Neutrophil (primary cell): ENCODE data around the gene CSRP1.

ENCODE experiments used
- H3K27ac ChIP-seq: fragments of 200-600 bp; sonication (generic); 2 replicates; pipeline ENCODE4 v1.5.1; 2016; ENCODE audit warnings: mild to moderate bottlenecking, moderate library complexity
- H3K27me3 ChIP-seq: fragments of 200-600 bp; sonication (generic); 2 replicates; pipeline ENCODE4 v1.6.0; 2016; ENCODE audit warnings: mild to moderate bottlenecking
- H3K36me3 ChIP-seq: fragments of 200-600 bp; sonication (generic); 2 replicates; pipeline ENCODE4 v1.5.1; 2017
- H3K4me1 ChIP-seq, 2 experiments: fragments of 200-600 bp in 1 of 2; sonication (generic) in 1 of 2; 1 replicate in 1 of 2; 2 replicates in 1 of 2; pipeline versions ENCODE4 v1.5.1 to v1.6.1; 2013 to 2016; ENCODE audit warnings: low read depth in 1 of 2, low read length in 1 of 2, mild to moderate bottlenecking in 1 of 2, moderate library complexity in 1 of 2; ENCODE audit not compliant: control insufficient read depth in 1 of 2, insufficient read depth in 1 of 2
- H3K4me3 ChIP-seq, 2 experiments: fragments of 200-600 bp in 1 of 2; sonication (generic) in 1 of 2; 1 replicate in 1 of 2; 2 replicates in 1 of 2; pipeline ENCODE4 v1.5.1; 2013 to 2016; ENCODE audit warnings: low read depth in 1 of 2, low read length in 1 of 2, mild to moderate bottlenecking in 1 of 2, moderate library complexity in 1 of 2
- H3K9me3 ChIP-seq: fragments of 200-600 bp; sonication (generic); 2 replicates; pipeline ENCODE4 v1.5.1; 2016
- TF ChIP-seq, protein P1 (sequence below): fragments of 200-600 bp; sonication (generic); IDR thresholded peaks from 2 replicates; pipeline ENCODE4 v1.5.1; 2016; ENCODE audit warnings: antibody characterized with exemption

The CSRP1 gene

DNA sequence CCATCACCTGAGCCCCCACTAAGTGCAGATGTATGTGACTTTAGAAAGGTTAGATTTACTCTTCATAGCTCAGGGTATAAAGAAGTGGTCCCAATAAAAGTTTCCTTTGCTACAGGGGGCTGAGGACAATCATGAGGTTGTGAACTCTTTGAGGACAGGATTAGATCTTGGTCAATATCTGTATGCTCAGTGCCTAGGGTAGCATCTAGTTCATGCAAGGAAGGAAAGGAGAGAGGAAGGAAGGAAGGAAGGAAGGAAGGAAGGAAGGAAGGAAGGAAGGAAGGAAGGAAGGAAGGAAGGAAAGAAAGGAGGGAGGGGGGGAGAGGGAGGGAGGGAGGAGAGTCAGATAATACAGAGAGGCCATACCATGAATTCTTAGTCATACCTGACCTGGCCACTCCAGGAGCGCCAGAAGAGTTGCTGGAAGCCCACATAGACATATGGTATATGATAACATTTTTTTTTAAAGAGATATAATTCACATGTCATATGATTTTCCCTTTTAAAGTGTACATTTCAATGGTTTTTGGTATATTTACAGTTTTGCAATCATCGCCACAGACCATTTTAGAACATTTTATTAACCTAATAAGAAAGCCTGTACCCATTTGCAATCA, 9.7 kb upstream of the CSRP1 start:
- TF ChIP-seq, protein P1, sequence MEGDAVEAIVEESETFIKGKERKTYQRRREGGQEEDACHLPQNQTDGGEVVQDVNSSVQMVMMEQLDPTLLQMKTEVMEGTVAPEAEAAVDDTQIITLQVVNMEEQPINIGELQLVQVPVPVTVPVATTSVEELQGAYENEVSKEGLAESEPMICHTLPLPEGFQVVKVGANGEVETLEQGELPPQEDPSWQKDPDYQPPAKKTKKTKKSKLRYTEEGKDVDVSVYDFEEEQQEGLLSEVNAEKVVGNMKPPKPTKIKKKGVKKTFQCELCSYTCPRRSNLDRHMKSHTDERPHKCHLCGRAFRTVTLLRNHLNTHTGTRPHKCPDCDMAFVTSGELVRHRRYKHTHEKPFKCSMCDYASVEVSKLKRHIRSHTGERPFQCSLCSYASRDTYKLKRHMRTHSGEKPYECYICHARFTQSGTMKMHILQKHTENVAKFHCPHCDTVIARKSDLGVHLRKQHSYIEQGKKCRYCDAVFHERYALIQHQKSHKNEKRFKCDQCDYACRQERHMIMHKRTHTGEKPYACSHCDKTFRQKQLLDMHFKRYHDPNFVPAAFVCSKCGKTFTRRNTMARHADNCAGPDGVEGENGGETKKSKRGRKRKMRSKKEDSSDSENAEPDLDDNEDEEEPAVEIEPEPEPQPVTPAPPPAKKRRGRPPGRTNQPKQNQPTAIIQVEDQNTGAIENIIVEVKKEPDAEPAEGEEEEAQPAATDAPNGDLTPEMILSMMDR, result no peak
- Histone ChIP-seq H3K4me3 (no peak overlapping the region), H3K36me3 (no peaks in the 10 kb centered on the region), H3K27ac (no peak overlapping the region), H3K4me1 (peaks cover 29 to 42% of the 10 kb centered on the region in 2 experiments), H3K27me3 (no peaks in the 10 kb centered on the region), H3K9me3 (no peaks in the 10 kb centered on the region)

DNA sequence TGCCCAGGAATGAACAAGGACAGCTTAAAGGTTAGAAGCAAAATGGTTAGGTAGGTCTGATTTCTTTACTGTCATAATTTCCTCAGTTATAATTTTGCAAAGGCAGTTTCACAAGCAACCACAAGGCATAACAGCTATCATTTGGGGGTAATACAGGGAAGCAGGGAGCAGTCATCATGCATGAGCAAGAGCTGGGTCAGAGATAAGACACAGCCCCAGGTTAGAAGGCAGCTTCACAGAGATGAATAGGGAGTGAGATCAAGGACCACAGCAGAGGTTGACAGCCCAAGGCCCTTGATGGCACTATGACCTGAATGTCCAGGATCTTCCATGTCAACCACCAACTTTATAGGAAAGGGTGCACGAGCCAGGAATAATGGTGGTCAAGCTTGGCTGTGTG, 9.0 kb upstream of the CSRP1 start:
- Histone ChIP-seq H3K9me3 (no peaks in the 10 kb centered on the region), H3K4me1 (peaks cover 33 to 50% of the 10 kb centered on the region in 2 experiments), H3K4me3 (no peak overlapping the region), H3K36me3 (no peaks in the 10 kb centered on the region), H3K27me3 (no peaks in the 10 kb centered on the region), H3K27ac (no peak overlapping the region)
- TF ChIP-seq, protein P1, result no peak

DNA sequence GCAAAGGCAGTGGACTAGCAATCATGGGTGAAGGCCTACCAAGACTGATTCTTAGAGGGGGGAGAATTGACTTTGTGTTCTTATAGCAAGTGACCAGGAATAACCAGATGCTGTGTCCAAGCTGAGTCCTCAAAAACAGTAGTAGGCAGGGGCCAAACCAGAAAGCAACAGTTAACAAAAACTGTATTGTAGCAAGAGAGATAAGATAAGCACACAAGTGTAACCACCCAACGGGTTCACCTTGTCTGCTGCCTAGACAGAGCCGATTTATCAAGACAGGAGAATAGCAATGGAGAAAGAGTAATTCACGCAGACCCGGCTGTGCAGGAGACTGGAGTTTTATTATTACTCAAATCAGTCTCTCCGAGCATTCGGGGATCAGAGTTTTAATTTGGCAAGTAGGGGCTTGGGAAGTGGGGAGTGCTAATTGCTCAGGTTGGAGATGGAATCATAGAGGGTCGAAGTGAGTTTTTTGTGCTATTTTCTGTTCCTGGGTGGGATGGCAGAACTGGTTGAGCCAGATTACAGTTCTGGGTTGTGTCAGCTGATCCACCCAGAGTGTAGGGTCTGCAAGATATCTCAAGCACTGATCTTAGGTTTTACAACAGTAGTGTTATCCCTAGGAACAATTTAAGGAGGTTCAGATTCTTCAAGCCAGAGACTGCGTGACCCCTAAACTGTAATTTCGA, 8.3 kb upstream of the CSRP1 start:
- Histone ChIP-seq H3K4me3 (no peak overlapping the region), H3K36me3 (no peaks in the 10 kb centered on the region), H3K27ac (no peak overlapping the region), H3K9me3 (no peaks in the 10 kb centered on the region), H3K4me1 (peaks cover 33 to 50% of the 10 kb centered on the region in 2 experiments), H3K27me3 (no peaks in the 10 kb centered on the region)
- TF ChIP-seq, protein P1, result no peak

DNA sequence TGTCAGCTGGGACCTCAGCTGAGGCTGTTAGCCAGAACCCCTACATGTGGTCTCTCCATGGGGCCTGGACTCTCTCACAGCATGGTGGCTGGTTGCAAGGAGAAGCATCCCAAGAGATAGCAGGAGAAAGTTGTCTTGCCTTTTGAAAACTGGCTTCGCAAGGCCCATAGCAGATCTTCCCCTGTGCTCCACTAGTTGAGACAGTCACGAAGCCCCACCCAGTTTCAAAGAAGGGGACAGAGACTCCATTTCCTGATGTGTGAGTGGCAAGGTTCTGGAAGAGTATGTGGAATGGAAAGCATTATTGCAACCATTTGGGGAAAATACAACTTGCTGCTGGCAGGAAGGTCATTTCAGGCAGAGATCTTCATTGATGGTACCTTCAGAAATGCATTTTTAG, 7.5 kb upstream of the CSRP1 start:
- Histone ChIP-seq H3K36me3 (no peaks in the 10 kb centered on the region), H3K4me3 (no peak overlapping the region), H3K27me3 (no peaks in the 10 kb centered on the region), H3K27ac (no peak overlapping the region), H3K4me1 (peaks cover 37 to 54% of the 10 kb centered on the region in 2 experiments), H3K9me3 (no peaks in the 10 kb centered on the region)
- TF ChIP-seq, protein P1, result no peak

DNA sequence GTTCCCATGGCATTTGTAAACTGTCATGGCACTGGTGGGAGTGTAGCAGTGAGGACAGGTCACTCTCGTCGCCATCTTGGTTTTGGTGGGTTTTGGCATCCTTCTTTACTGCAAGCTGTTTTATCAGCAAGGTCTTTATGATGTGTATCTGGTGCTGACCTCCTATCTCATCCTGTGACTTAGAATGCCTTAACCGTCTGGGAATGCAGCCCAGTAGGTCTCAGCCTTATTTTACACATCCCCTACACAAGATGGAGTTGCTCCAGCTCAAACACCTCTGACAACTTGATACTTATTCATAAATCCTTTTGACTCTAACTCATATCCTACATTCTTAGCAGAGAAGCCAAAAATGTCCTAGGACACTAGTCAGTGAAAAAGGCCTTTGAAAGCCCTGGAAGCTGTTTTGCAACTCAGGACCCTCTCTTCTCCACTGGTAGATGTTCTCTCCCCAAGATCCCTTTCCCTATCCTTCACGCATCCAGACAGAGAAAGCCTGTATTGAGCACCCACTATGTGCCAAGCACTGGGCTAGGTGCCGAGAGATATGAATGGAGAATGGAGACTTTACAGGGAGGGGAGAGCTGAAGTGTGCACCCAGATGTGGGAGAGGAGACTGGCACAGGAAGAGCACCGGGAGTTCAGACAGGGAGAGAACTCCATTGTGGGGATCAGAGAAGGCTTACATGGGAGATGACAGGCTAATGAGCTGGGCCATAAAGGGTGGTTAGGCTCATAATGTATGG, 6.7 kb upstream of the CSRP1 start:
- Histone ChIP-seq H3K36me3 (no peaks in the 10 kb centered on the region), H3K4me3 (no peak overlapping the region), H3K4me1 (peaks cover 42 to 59% of the 10 kb centered on the region in 2 experiments), H3K9me3 (no peaks in the 10 kb centered on the region), H3K27ac (no peak overlapping the region), H3K27me3 (no peaks in the 10 kb centered on the region)
- TF ChIP-seq, protein P1, result no peak
